NCI-H526 treated with DMSO at 0.1 percent for 48 hours (cell line): Measurements from ENCODE around the gene PRKCH.

Experiments
- DNase-seq: peaks from one replicate; lab custom pipeline; 2025; lab: John Stamatoyannopoulos, UW

PRKCH gene

GRCh38 chr14:61591862-61592261 lies 270.5 kb downstream of the PRKCH start:
- no peak for DNase-seq

- DNase-seq, result no peak
These were observed 272.0 kb downstream of the PRKCH start for GRCh38 chr14:61593330-61593729.

GRCh38 chr14:61596990-61597389 lies 275.6 kb downstream of the PRKCH start:
- DNase-seq, result peak; percentile 82

GRCh38 chr14:61598980-61599379 lies 277.6 kb downstream of the PRKCH start:
- peak; percentile 5 for DNase-seq

- no peak for DNase-seq
These were observed 278.6 kb downstream of the PRKCH start for GRCh38 chr14:61599942-61600341.
